A673 (cell line): ENCODE data around the gene SHROOM3.

Source experiments
- EZH2 ChIP-seq: fragments of 200-600 bp; sonication (generic); IDR thresholded peaks from 2 replicates; pipeline ENCODE4 v1.6.1; 2017; ENCODE audit warnings: borderline replicate concordance, low read depth, mild to moderate bottlenecking, mixed read lengths, antibody characterized with exemption, low read length; ENCODE audit not compliant: poor library complexity, severe bottlenecking
- TF ChIP-seq, protein P1 (sequence below): fragments of 300-800, 200-600 bp; sonication (generic); conservative IDR thresholded peaks from 2 replicates; pipeline ENCODE4 v1.5.1; 2017; ENCODE audit warnings: low read depth, mild to moderate bottlenecking, antibody characterized with exemption, low read length, moderate library complexity, mixed read lengths

DNA sequence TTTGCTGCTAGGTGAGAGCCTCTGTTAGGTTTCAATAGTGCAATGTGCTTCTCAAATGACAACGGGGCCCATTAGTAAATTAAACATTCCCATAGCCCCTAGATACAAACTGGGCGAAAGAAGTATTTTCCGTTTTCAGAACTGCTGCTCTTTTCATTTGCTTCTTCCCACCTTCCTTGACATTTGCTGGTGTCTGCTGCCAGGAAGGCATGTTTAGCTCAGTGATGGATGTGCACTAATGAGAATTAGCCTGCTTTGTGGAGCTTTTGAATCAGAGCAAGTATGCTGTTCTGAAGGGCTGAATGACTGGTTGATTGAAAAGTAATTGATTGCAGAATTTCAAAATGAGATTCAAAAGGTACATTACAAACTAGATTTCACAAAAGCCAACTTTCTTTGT, 57.0 kb downstream of the SHROOM3 start:
- TF ChIP-seq, protein P1, sequence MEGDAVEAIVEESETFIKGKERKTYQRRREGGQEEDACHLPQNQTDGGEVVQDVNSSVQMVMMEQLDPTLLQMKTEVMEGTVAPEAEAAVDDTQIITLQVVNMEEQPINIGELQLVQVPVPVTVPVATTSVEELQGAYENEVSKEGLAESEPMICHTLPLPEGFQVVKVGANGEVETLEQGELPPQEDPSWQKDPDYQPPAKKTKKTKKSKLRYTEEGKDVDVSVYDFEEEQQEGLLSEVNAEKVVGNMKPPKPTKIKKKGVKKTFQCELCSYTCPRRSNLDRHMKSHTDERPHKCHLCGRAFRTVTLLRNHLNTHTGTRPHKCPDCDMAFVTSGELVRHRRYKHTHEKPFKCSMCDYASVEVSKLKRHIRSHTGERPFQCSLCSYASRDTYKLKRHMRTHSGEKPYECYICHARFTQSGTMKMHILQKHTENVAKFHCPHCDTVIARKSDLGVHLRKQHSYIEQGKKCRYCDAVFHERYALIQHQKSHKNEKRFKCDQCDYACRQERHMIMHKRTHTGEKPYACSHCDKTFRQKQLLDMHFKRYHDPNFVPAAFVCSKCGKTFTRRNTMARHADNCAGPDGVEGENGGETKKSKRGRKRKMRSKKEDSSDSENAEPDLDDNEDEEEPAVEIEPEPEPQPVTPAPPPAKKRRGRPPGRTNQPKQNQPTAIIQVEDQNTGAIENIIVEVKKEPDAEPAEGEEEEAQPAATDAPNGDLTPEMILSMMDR, result no peak
- no peak for TF ChIP-seq EZH2
